GM23338 (cell line): Measurements from ENCODE around the gene PMVK. TPM values are rescaled to one million over a fixed set of nuclear protein-coding genes. Genes with fewer than 3 reads are reported as not detected.

Experiments
- ATAC-seq: fragments of 200-7000 bp; cut with Tn5 transposase; 3 replicates; pipeline ENCODE4 v1.9.1; 2020
- DNase-seq: peaks from one replicate; pipeline ENCODE4 v3.0.0-alpha.2; 2015; ENCODE audit warnings: low spot score
- H2AFZ ChIP-seq: fragments of 200-600 bp; sonication (generic); 2 replicates; pipeline ENCODE4 v1.8.0; 2016; ENCODE audit warnings: antibody characterized with exemption, mild to moderate bottlenecking, moderate library complexity
- H3F3A ChIP-seq: fragments of 200-600 bp; sonication (generic); replicated peaks from 2 replicates; pipeline ENCODE4 v1.8.0; 2017; ENCODE audit warnings: antibody characterized with exemption, mixed run types, low read depth
- H3K27ac ChIP-seq: fragments of 200-600 bp; sonication (generic); 2 replicates; pipeline ENCODE4 v1.6.1; 2016; ENCODE audit warnings: low read depth
- H3K27me3 ChIP-seq: fragments of 200-600 bp; sonication (generic); 2 replicates; pipeline ENCODE4 v1.8.0; 2016; ENCODE audit warnings: mild to moderate bottlenecking, mixed run types, moderate library complexity; ENCODE audit not compliant: insufficient read depth
- H3K36me3 ChIP-seq: fragments of 200-600 bp; sonication (generic); 2 replicates; pipeline ENCODE4 v1.8.0; 2016; ENCODE audit warnings: mild to moderate bottlenecking; ENCODE audit not compliant: insufficient read depth
- H3K4me1 ChIP-seq: fragments of 200-600 bp; sonication (generic); 2 replicates; pipeline ENCODE4 v1.8.0; 2016; ENCODE audit warnings: mild to moderate bottlenecking, moderate library complexity; ENCODE audit not compliant: insufficient read depth
- H3K4me2 ChIP-seq: fragments of 200-600 bp; sonication (generic); 2 replicates; pipeline ENCODE4 v1.7.1; 2017; ENCODE audit warnings: mixed run types
- H3K4me3 ChIP-seq: fragments of 200-600 bp; sonication (generic); 2 replicates; pipeline ENCODE4 v1.6.1; 2016; ENCODE audit warnings: mixed run types
- H3K79me2 ChIP-seq: fragments of 200-600 bp; sonication (generic); replicated peaks from 2 replicates; pipeline ENCODE4 v1.8.0; 2017; ENCODE audit warnings: mild to moderate bottlenecking; ENCODE audit not compliant: insufficient read depth
- H3K9me2 ChIP-seq: fragments of 200-600 bp; sonication (generic); 2 replicates; pipeline ENCODE4 v1.8.0; 2017; ENCODE audit not compliant: insufficient read depth
- H4K20me1 ChIP-seq: fragments of 200-600 bp; sonication (generic); replicated peaks from 2 replicates; pipeline ENCODE4 v1.8.0; 2017; ENCODE audit warnings: mild to moderate bottlenecking; ENCODE audit not compliant: insufficient read depth
- H3K27ac Mint-ChIP-seq: 2 replicates; pipeline ENCODE4 v1.8.0; 2020; ENCODE audit warnings: inconsistent platforms, mild to moderate bottlenecking, moderate library complexity, mixed read lengths
- H3K27me3 Mint-ChIP-seq: 3 replicates; pipeline ENCODE4 v1.8.0; 2022; ENCODE audit warnings: low read depth, mild to moderate bottlenecking, moderate library complexity, mixed read lengths, inconsistent platforms; ENCODE audit not compliant: insufficient read depth, poor library complexity
- H3K36me3 Mint-ChIP-seq: 3 replicates; pipeline ENCODE4 v1.8.0; 2021; ENCODE audit warnings: low read depth, mild to moderate bottlenecking, inconsistent platforms, moderate library complexity, mixed read lengths
- H3K4me1 Mint-ChIP-seq: 3 replicates; pipeline ENCODE4 v1.8.0; 2020; ENCODE audit warnings: mild to moderate bottlenecking, inconsistent platforms, mixed read lengths
- H3K4me3 Mint-ChIP-seq: 3 replicates; pipeline ENCODE4 v1.8.0; 2021; ENCODE audit warnings: moderate library complexity, mild to moderate bottlenecking, inconsistent platforms, mixed read lengths
- H3K9me3 Mint-ChIP-seq: 3 replicates; pipeline ENCODE4 v1.8.0; 2020; ENCODE audit warnings: moderate library complexity, mild to moderate bottlenecking, inconsistent platforms, mixed read lengths
- CREB1 ChIP-seq: fragments of 250-450 bp; sonication (Bioruptor Pico); IDR thresholded peaks from 2 replicates; pipeline ENCODE4 v1.5.0; 2020; ENCODE audit warnings: low read depth, mild to moderate bottlenecking, moderate library complexity
- ETS1 ChIP-seq: IDR thresholded peaks from 2 replicates; pipeline ENCODE4 v1.6.1; 2016; ENCODE audit warnings: antibody characterized with exemption
- EZH2 ChIP-seq: fragments of 200-600 bp; sonication (generic); IDR thresholded peaks from one replicate; pipeline ENCODE4 v1.8.0; 2017; ENCODE audit warnings: antibody characterized with exemption, mild to moderate bottlenecking, low read depth; ENCODE audit not compliant: unreplicated experiment
- EZH2phosphoT487 ChIP-seq: fragments of 200-600 bp; sonication (generic); IDR thresholded peaks from one replicate; pipeline ENCODE4 v1.8.1; 2018; ENCODE audit warnings: antibody characterized with exemption; ENCODE audit not compliant: unreplicated experiment
- JUNB ChIP-seq: IDR thresholded peaks from one replicate; pipeline ENCODE4 v1.6.1; 2016; ENCODE audit warnings: antibody characterized with exemption; ENCODE audit not compliant: unreplicated experiment
- NANOG ChIP-seq: IDR thresholded peaks from 2 replicates; pipeline ENCODE4 v1.6.1; 2016; ENCODE audit warnings: antibody characterized with exemption, borderline replicate concordance
- POLR2AphosphoS5 ChIP-seq: IDR thresholded peaks from 2 replicates; pipeline ENCODE4 v1.6.1; 2016; ENCODE audit warnings: antibody characterized with exemption, low read depth
- REST ChIP-seq: IDR thresholded peaks from one replicate; pipeline ENCODE4 v1.6.1; 2018; ENCODE audit warnings: antibody characterized with exemption; ENCODE audit not compliant: unreplicated experiment
- STAT1 ChIP-seq: IDR thresholded peaks from one replicate; pipeline ENCODE4 v1.6.1; 2016; ENCODE audit warnings: antibody characterized with exemption; ENCODE audit not compliant: unreplicated experiment
- ZNF114 ChIP-seq: fragments of 250-450 bp; sonication (Bioruptor Pico); IDR thresholded peaks from 2 replicates; pipeline ENCODE4 v1.5.0; 2020; ENCODE audit warnings: mild to moderate bottlenecking, moderate library complexity
- ZNF331 ChIP-seq: fragments of 250-450 bp; sonication (Bioruptor Pico); IDR thresholded peaks from 2 replicates; pipeline ENCODE4 v1.5.0; 2020; ENCODE audit warnings: low read depth, mild to moderate bottlenecking, moderate library complexity
- ZNF462 ChIP-seq: fragments of 250-450 bp; sonication (Bioruptor Pico); IDR thresholded peaks from 2 replicates; pipeline ENCODE4 v1.5.0; 2020; ENCODE audit warnings: mild to moderate bottlenecking, moderate library complexity
- long read RNA-seq: library from polyadenylated mRNA; unstranded; transcript quantifications from one replicate; pipeline ENCODE4 v2.0.0, GENCODE V29; 2020; ENCODE audit not compliant: unreplicated experiment
- polyA plus RNA-seq: library from polyadenylated mRNA; unstranded; fragments of >200 nt; fragmentation: Nextera tagmentation; extraction: Ambion mirVana; gene quantifications from 2 replicates; pipeline ENCODE4 v1.2.1, GENCODE V29; 2016
- total RNA-seq: library from RNA; depleted of rRNA; stranded (reverse); fragments of >200 nt; shearing (Covaris generic); gene quantifications from 2 replicates; pipeline ENCODE4 v1.2.3, GENCODE V29; 2014; rRNA removed
- TF ChIP-seq, protein P1 (sequence below), 2 experiments: fragments of 200-600 bp in 1 of 2; sonication (generic) in 1 of 2; conservative IDR thresholded peaks; 2 replicates each; pipeline versions ENCODE4 v1.5.1 to v1.6.1; 2016 to 2017; ENCODE audit warnings: antibody characterized with exemption in 2 of 2, low read depth in 2 of 2, mild to moderate bottlenecking in 2 of 2, moderate library complexity in 1 of 2

Gene PMVK
- 8.1 and 11.2 TPM in 2 replicates for total RNA-seq
- 22.2 and 25.0 TPM in 2 replicates for polyA plus RNA-seq
- long read RNA-seq, transcript PMVK-201 (5 exons, 1,280 nt), result major isoform, 50 of 52 reads
- long read RNA-seq, partial matches to known transcripts, result 1 of 52 reads
- long read RNA-seq, other reads (novel, unspliced or antisense), result 1 of 52 reads

GRCh38 chr1:154936555-154937084 lies at the start of gene PMVK:
Gene PMVK, minus strand, starts transcription at chr1:154936719. Its CDS starts 34 bp downstream, at chr1:154936685.
- TF ChIP-seq CREB1 (CRISPR knock-in tag) (peak; percentile 18; the same call in 1 of the 2 replicates), JUNB (peak; percentile 38), ZNF331 (CRISPR knock-in tag) (no peak), EZH2phosphoT487 (no peak), NANOG (no peak), ETS1 (no peak), POLR2AphosphoS5 (peak; percentile 84), STAT1 (no peak), ZNF114 (no peak), REST (peak; percentile 32), EZH2 (no peak), ZNF462 (CRISPR knock-in tag) (no peak)
- TF ChIP-seq, protein P1, sequence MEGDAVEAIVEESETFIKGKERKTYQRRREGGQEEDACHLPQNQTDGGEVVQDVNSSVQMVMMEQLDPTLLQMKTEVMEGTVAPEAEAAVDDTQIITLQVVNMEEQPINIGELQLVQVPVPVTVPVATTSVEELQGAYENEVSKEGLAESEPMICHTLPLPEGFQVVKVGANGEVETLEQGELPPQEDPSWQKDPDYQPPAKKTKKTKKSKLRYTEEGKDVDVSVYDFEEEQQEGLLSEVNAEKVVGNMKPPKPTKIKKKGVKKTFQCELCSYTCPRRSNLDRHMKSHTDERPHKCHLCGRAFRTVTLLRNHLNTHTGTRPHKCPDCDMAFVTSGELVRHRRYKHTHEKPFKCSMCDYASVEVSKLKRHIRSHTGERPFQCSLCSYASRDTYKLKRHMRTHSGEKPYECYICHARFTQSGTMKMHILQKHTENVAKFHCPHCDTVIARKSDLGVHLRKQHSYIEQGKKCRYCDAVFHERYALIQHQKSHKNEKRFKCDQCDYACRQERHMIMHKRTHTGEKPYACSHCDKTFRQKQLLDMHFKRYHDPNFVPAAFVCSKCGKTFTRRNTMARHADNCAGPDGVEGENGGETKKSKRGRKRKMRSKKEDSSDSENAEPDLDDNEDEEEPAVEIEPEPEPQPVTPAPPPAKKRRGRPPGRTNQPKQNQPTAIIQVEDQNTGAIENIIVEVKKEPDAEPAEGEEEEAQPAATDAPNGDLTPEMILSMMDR (conservative IDR thresholded peaks at IDR 0.05; ENCODE audit: low read depth in 2 of 2), result peak in 1 of 2 experiments; percentile 45; a peak in 3 of 4 replicates
- Histone ChIP-seq H3K27ac (peak within 1 kb of the TSS; percentile 89), H3K4me3 (peak within 1 kb of the TSS; percentile 64), H3K36me3 (no peaks in the 10 kb centered on the region), H3K27me3 (no peaks in the 10 kb centered on the region; the same call in 1 of the 2 replicates), H3K9me2 (no peaks in the 10 kb centered on the region; the same call in 1 of the 2 replicates), H4K20me1 (no peaks in the 10 kb centered on the region), H3F3A (peaks cover 10% of the 10 kb centered on the region), H3K4me1 (peaks cover 16% of the 10 kb centered on the region), H2AFZ (peak within 1 kb of the TSS; percentile 53), H3K4me2 (peak within 1 kb of the TSS; percentile 84), H3K79me2 (no peaks in the 10 kb centered on the region; the same call in 1 of the 2 replicates)
- peaks cover 27% of the 10 kb centered on the region for H3K27me3 Mint-ChIP-seq
- H3K4me3 Mint-ChIP-seq, result peak within 1 kb of the TSS; percentile 87
- DNase-seq (peak; percentile 98), ATAC-seq (peak; percentile 85)
- peaks cover 23% of the 10 kb centered on the region for H3K4me1 Mint-ChIP-seq
- peak within 1 kb of the TSS; percentile 100 for H3K27ac Mint-ChIP-seq
- peaks cover 3% of the 10 kb centered on the region; the same call in 1 of the 3 replicates for H3K9me3 Mint-ChIP-seq
- peaks cover 4% of the 10 kb centered on the region; the same call in 1 of the 3 replicates for H3K36me3 Mint-ChIP-seq
